Glomerular visceral epithelial cell (primary cell): Measurements from ENCODE around the gene CCDC78.
A peak's percentile ranks its signal among the peaks of the same experiment; 100 is the strongest.

Experiments
- DNase-seq: peaks from one replicate; pipeline ENCODE4 v3.0.0-alpha.2; 2016; ENCODE audit errors: extremely low spot score

Gene CCDC78

GRCh38 chr16:726438-727290 lies at the start of gene CCDC78, which contains the start of gene HAGHL:
TSS of gene CCDC78 (minus strand) at chr16:726443. CDS start at chr16:726367, 76 bp downstream.
TSS of gene HAGHL (plus strand) at chr16:727106. CDS start at chr16:727510, 404 bp downstream.
- peak; percentile 43 for DNase-seq

GRCh38 chr16:775236-775796 lies 49.1 kb upstream of the CCDC78 start:
- DNase-seq, result no peak

DNA sequence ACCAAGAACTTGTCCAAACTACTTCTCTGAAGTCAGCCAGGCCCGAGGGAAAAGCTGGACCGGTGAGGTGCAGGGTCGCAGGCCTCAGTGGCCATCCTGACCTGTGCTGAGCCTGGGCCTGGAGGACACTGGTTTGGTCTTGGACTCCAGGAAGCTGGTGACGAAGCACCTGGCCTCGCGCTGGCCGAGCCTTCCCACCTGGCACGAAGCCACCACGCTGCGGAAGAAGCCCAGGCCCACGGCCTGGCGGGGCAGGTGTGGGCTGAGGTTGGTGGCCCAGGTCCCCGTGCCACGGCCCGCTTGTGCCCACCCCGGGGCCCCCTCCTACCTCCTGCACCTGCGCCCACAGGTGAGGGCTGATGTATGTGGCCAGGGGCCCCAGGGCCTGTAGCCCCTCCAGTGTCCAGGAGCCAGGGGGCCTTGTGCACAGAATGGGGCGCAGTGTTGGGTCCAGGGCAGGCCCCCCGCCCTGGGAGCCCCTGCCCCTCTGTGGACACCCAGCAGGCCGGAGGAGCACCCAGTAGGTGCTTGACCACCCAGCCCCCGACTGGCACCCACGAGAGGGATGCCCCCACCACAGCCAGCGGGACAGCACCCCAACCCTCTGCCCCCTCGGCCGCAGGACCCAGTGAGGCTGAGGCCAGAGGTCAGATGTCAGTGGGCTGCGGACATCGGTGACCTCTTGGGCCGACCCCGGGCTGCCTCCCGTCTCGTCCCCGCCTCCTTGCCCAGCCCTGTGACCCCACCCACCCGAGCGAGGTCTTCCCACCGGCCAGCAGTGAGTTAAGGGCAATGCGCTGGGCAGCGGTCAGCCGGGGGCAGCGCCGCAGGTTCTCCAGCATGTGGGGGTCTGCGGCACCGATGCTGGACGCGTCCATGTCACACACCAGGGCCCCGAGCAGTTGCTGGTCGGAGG lies 48.1 kb upstream of the CCDC78 start:
- no peak for DNase-seq

- no peak for DNase-seq
Observed at GRCh38 chr16:772959-773358, 46.7 kb upstream of the CCDC78 start.

DNA sequence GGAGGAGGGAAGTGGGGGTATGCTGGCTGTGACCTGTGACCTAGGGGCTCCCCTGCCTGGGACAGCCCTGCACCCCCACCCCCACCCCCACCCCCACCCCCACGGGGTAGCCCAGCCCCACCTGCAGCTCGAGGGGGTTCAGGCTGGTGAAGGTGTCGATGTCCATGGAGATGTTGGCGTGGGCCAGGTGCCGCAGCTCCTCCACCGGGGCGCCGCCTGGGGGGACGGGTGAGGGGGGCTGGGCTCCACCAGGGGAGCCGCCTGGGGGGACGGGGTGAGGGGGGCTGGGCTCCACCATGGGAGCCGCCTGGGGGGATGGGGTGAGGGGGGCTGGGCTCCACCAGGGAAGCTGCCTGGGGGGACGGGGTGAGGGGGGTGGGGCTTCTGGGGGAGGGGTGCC lies 44.2 kb upstream of the CCDC78 start:
- DNase-seq, result no peak

DNA sequence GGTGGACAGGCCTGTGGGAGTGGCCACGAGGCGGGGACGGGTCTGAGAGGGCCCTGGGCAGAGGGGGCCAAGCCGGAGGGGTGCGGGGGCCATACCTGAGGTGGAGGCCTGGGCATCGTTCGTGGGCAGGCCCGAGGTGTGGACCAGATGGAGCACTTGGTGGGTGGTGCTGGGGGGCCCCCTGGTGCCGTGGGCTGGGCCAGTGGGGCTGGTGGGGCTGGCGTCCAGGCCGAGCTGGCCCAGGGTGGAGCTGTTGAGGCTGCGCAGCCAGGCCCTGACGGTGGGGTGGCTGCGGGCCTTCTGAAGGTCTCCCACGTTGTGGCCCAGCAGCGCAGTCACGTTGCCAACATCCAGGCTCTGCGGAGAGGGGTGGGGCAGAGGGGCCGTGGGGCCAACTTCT lies 43.7 kb upstream of the CCDC78 start:
- no peak for DNase-seq

DNA sequence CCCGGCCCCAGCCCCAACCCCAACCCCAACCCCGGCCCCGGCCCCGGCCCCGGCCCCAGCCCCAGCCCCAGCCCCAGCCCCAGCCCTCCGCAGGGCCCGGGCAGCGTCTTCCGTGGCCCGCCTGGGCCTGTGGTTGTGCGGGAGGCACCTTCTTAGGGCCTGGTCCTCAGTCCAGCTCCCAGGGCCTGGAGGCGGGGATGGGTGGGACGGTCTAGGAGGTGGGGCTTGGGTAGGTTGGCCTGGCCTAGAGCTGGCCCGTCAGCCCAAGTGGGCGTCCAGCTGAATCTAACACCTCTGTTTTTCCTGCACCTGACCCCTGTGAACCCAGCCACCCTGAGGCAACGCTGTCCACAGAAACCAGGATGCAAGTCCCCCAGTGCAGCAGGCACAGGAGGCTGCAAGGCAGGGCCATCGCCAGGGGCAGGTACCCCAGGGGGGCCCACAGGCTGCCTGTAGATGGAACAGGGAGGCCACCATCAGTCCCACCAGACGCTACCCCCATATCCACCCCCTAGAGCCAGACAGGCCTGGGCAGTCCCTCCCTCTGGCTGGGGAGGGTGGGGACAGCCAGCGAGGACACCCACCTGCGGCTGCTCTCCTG lies 43.0 kb upstream of the CCDC78 start:
- no peak for DNase-seq

DNA sequence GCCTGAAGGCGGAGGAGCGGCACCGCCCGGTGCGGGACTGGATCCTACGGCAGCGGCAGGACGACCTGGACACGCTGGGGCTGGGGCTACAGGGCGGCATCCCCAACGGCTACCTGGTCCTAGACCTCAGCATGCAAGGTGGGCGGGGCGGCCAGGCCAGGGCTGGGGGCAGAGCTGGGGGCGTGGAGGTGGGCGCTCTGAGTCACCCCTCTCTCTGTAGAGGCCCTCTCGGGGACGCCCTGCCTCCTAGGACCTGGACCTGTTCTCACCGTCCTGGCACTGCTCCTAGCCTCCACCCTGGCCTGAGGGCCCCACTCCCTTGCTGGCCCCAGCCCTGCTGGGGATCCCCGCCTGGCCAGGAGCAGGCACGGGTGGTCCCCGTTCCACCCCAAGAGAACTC lies 42.2 kb upstream of the CCDC78 start:
- DNase-seq, result no peak

DNA sequence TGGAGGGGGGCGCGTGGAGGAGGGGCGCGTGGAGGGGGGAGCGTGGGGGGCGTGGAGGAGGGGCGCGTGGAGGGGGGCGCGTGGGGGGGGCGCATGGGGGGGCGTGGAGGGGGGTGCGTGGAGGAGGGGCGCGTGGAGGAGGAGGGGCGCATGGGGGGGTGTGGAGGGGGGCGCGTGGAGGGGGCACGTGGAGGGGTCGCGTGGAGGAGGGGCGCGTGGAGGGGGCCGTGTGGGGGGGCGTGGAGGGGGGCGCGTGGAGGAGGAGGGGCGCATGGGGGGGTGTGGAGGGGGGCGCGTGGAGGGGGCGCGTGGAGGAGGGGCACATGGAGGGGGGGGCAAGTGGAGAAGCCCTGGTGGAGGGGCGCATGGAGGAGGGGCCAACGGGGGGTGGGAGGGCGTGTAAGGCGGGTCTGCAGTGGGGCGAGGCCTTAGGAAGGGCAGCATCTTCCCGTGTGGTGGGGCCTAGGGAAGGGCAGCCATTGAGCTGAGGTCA lies 41.5 kb upstream of the CCDC78 start:
- no peak for DNase-seq

DNA sequence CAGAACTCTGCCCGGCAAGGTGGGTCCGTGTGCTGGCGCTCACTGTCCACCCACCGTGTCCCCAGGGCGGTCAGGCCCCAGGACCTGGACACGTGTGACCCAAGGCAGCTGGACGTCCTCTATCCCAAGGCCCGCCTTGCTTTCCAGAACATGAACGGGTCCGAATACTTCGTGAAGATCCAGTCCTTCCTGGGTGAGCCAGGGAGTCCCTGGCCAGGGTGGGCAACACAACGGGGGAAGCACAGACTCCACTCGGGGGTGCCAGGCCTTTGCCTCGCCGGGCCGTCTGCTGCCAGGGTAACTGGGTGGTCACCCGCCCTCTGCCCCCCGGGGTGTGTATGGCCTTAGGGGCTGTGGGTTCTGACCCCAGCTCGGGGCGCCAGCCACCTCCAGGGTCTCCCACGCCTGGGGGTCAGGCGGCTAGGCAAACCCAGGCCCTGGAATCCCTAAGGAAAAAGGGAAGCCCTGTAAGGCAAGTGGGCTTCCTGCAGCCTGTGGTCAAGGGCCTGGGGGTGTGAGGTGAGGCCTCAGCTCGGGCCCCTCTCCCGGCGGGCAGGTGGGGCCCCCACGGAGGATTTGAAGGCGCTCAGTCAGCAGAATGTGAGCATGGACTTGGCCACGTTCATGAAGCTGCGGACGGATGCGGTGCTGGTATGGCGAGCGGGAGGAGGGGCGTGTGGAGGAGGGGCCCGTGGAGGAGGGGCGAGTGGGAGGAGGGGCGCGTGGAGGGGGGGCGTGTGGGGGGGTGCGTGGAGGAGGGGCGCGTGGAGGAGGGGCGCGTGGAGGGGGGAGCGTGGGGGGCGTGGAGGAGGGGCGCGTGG lies 40.8 kb upstream of the CCDC78 start:
- no peak for DNase-seq

- no peak for DNase-seq
Observed at GRCh38 chr16:766008-766819, 40.0 kb upstream of the CCDC78 start.

DNA sequence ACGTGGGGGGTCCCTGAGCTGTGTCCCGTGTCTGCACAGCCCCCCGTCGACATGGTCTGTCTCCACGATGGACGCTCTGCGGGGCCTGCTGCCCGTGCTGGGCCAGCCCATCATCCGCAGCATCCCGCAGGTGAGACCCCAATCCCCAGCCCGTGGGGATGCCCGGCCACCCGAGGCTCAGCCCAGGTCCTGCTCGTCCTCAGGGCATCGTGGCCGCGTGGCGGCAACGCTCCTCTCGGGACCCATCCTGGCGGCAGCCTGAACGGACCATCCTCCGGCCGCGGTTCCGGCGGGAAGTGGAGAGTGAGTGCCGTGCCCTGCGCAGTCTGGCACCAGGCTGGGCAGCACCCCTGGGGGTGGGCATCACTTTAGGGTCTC lies 39.2 kb upstream of the CCDC78 start:
- DNase-seq, result no peak

GRCh38 chr16:764848-765487 lies 38.7 kb upstream of the CCDC78 start:
- DNase-seq, result no peak

DNA sequence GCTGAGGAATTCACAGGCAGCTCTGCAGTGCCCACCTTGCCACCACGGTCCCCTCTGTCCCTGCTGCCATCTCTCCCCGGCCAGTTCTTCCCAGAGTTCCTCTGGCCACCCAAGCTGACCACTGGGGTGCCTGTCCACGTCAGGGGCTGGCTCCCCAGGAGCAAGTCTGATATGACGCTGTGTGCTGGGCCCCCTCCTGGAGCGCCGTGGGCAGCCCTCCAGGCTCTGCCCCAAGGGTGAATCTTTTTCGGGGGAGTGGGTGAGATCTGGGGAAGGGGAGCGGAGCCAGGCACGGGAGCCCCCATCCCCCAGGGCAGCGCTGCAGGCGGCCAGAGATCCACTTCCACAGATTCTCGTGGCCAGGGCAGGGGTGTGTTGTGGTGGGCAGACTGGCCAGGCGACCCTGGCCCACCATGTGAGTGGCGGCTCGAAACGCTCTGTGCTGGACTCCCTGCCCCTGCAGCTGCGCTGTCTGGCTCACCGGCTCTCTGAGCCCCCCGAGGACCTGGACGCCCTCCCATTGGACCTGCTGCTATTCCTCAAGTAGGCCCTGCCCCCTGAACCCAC lies 38.0 kb upstream of the CCDC78 start:
- DNase-seq, result no peak

- DNase-seq, result no peak
Observed at GRCh38 chr16:763369-764183, 37.3 kb upstream of the CCDC78 start.

- DNase-seq, result no peak
Observed at GRCh38 chr16:762595-763268, 36.5 kb upstream of the CCDC78 start.

DNA sequence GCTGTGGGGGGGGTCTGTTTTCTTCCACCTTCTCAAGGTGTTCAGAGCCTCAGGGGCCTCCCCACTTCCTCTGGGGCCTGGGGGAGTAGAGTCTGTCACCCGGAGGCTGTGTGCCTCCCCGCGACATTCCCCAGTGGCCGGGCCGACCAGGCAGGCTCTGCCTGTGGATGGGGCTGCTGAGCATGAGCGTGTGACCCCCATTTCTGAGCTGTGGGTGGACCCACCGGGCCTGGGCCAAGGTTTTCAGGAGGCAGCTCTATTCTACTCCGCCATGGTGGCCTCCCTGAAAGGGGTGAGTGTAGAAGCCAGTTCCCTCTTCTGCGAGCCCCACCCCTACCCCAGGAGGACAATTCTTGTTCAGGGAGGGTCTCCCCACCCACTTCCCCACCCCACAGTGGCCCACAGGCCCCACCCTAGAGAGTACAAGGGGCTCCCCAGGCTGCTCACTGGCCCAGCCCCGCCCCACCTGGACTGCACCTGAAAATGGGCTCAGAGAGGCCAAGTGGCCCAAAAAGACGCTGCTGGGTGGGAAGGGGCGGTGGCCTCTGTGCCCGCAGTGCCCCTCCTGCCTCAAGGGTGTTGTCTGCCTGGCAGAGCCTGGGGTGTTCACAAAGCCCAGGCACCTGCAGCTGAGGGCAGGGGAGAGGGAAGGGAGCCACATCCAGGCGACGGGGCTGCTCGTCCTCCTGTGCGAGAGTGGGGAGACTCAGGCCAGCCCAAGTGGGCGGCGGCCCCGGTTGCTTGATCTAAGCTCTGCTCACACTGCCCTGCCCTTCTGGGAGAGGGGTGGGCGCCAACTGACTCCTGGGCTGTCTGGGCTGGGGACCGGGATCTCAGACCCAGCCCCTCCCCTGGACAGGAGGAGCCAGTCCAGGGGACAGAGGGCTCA lies 35.6 kb upstream of the CCDC78 start:
- DNase-seq, result no peak
